HepG2 (cell line): ENCODE data around the gene CDH13. TPM values are rescaled to one million over a fixed set of nuclear protein-coding genes. Genes with fewer than 3 reads are reported as not detected.

Experiments used
- ATAC-seq: fragments of 200-7000 bp; cut with Tn5 transposase; 3 replicates; pipeline ENCODE4 v1.9.1; 2020; ENCODE audit warnings: mild to moderate bottlenecking, moderate library complexity
- BruUV-seq: library from RNA; stranded (reverse); fragments of 400-500 nt; replicated peaks from 2 replicates; lab custom pipeline; 2021; lab: Mats Ljungman, UMichigan
- CTCF ChIA-PET: fragments of 300-600 bp; formaldehyde crosslinking; extraction: SDS; loops from one replicate; lab custom pipeline; 2021; ENCODE audit warnings: low total read pairs, inconsistent platforms, low intra/inter-chr PET ratio; lab: Yijun Ruan, JAX
- POLR2A ChIA-PET: fragments of 350-600 bp; sonication (Branson Sonifier 250); formaldehyde crosslinking; loops from one replicate; lab custom pipeline; 2020; ENCODE audit warnings: antibody characterized with exemption, inconsistent platforms; lab: Yijun Ruan, JAX
- DNase-seq: peaks from one replicate; pipeline ENCODE4 v3.0.0-alpha.2; 2015; ENCODE audit warnings: low spot score
- FAIRE-seq: peaks from 3 replicates; lab custom pipeline; 2011; peaks lifted over from hg19 to GRCh38; lab: Jason Lieb, UNC
- H2AFZ ChIP-seq: one replicate; pipeline ENCODE4 v1.6.1; 2011; ENCODE audit warnings: low read length, inconsistent platforms
- H3K27ac ChIP-seq: fragments of 300-600 bp; 3 replicates; pipeline ENCODE4 v1.8.0; 2011; ENCODE audit warnings: mixed run types, mild to moderate bottlenecking, mixed read lengths, low read length, inconsistent platforms; ENCODE audit not compliant: insufficient read depth; ENCODE audit errors: extremely low read length
- H3K27me3 ChIP-seq, 2 experiments: fragments of 200-600 bp in 1 of 2; 2 replicates in 1 of 2; 3 replicates in 1 of 2; pipeline versions ENCODE4 v1.6.0 to v1.8.0; 2011; ENCODE audit warnings: low read length in 2 of 2, mild to moderate bottlenecking in 2 of 2, moderate library complexity in 2 of 2, inconsistent platforms in 1 of 2; ENCODE audit not compliant: insufficient read depth in 2 of 2, control insufficient read depth in 1 of 2
- H3K36me3 ChIP-seq, 2 experiments: fragments of 200-600 bp in 1 of 2; replicated peaks in 1 of 2; 2 replicates in 1 of 2; 3 replicates in 1 of 2; pipeline versions ENCODE4 v1.5.1 to v1.8.0; 2011; ENCODE audit warnings: low read length in 2 of 2, inconsistent platforms in 1 of 2; ENCODE audit not compliant: insufficient read depth in 2 of 2, control insufficient read depth in 1 of 2
- H3K4me1 ChIP-seq: 2 replicates; pipeline ENCODE4 v1.5.1; 2012; ENCODE audit warnings: low read length, inconsistent platforms; ENCODE audit not compliant: insufficient read depth
- H3K4me2 ChIP-seq: 2 replicates; pipeline ENCODE4 v1.6.0; 2011; ENCODE audit warnings: low read depth, low read length, inconsistent platforms
- H3K4me3 ChIP-seq, 3 experiments: fragments of 200-600 bp in 1 of 3; sonication (generic), shearing (Covaris generic) in 1 of 3; replicated peaks in 1 of 3; 2 replicates each; pipeline ENCODE4 v1.5.1; 2011 to 2016; ENCODE audit warnings: low read length in 3 of 3, inconsistent platforms in 2 of 3, low read depth in 2 of 3, mild to moderate bottlenecking in 2 of 3, control low read depth in 1 of 3, mixed read lengths in 1 of 3; ENCODE audit not compliant: insufficient read depth in 1 of 3
- H3K79me2 ChIP-seq: one replicate; pipeline ENCODE4 v1.6.1; 2011; ENCODE audit warnings: low read length, inconsistent platforms; ENCODE audit not compliant: insufficient read depth
- H3K9ac ChIP-seq: 2 replicates; pipeline ENCODE4 v1.6.0; 2011; ENCODE audit warnings: mild to moderate bottlenecking, low read depth, low read length, inconsistent platforms; ENCODE audit not compliant: insufficient read depth
- H3K9me3 ChIP-seq: 2 replicates; pipeline ENCODE4 v1.5.1; 2012; ENCODE audit warnings: mild to moderate bottlenecking, low read length
- H4K20me1 ChIP-seq: 2 replicates; pipeline ENCODE4 v1.6.0; 2011; ENCODE audit warnings: inconsistent platforms, mild to moderate bottlenecking, low read length, moderate library complexity; ENCODE audit not compliant: insufficient read depth
- BORCS8-MEF2B ChIP-seq: sonication (generic); formaldehyde crosslinking; IDR thresholded peaks from 2 replicates; pipeline ENCODE4 v1.8.0; 2022; ENCODE audit warnings: mild to moderate bottlenecking, missing genetic modification reagents
- CC2D1A ChIP-seq: sonication (generic); formaldehyde crosslinking; IDR thresholded peaks from 2 replicates; pipeline ENCODE4 v1.8.1; 2023; ENCODE audit warnings: mild to moderate bottlenecking, missing genetic modification reagents
- HNRNPH1 ChIP-seq: fragments of 200-400 bp; formaldehyde crosslinking; optimal IDR thresholded peaks from 2 replicates; pipeline ENCODE3; 2017; ENCODE audit warnings: mild to moderate bottlenecking, low read depth, low read length
- NR2C2 ChIP-seq: sonication (generic); formaldehyde crosslinking; IDR thresholded peaks from 2 replicates; pipeline ENCODE4 v1.4.0; 2020; ENCODE audit warnings: missing genetic modification reagents, mild to moderate bottlenecking, moderate library complexity, borderline replicate concordance
- RARG ChIP-seq: sonication (generic); formaldehyde crosslinking; IDR thresholded peaks from 2 replicates; pipeline ENCODE4 v1.4.0; 2020; ENCODE audit warnings: low read depth, mild to moderate bottlenecking, missing genetic modification reagents
- STAT5B ChIP-seq: sonication (generic); formaldehyde crosslinking; IDR thresholded peaks from 2 replicates; pipeline ENCODE4 v1.4.0; 2020; ENCODE audit warnings: missing genetic modification reagents
- THYN1 ChIP-seq: sonication (generic); formaldehyde crosslinking; IDR thresholded peaks from 2 replicates; pipeline ENCODE4 v1.8.1; 2023; ENCODE audit warnings: low read depth, mild to moderate bottlenecking, moderate library complexity, missing genetic modification reagents, borderline replicate concordance
- ZNF451 ChIP-seq: sonication (generic); formaldehyde crosslinking; IDR thresholded peaks from 2 replicates; pipeline ENCODE4 v1.5.0; 2020; ENCODE audit warnings: mild to moderate bottlenecking, missing genetic modification reagents
- ZNF496 ChIP-seq: sonication (generic); formaldehyde crosslinking; IDR thresholded peaks from 2 replicates; pipeline ENCODE4 v1.8.1; 2023; ENCODE audit warnings: mild to moderate bottlenecking, moderate library complexity, missing genetic modification reagents; ENCODE audit not compliant: insufficient replicate concordance
- ZNF546 ChIP-seq: sonication (generic); formaldehyde crosslinking; conservative IDR thresholded peaks from 2 replicates; pipeline ENCODE4 v1.8.1; 2023; ENCODE audit warnings: mild to moderate bottlenecking, missing genetic modification reagents
- ZNF562 ChIP-seq: sonication (generic); formaldehyde crosslinking; IDR thresholded peaks from 2 replicates; pipeline ENCODE4 v1.8.0; 2022; ENCODE audit warnings: missing genetic modification reagents, borderline replicate concordance
- ZNF674 ChIP-seq: sonication (generic); formaldehyde crosslinking; IDR thresholded peaks from 2 replicates; pipeline ENCODE4 v1.5.0; 2020; ENCODE audit warnings: low read depth, mild to moderate bottlenecking, missing genetic modification reagents
- ZNF790 ChIP-seq: sonication (generic); formaldehyde crosslinking; IDR thresholded peaks from 2 replicates; pipeline ENCODE4 v1.8.0; 2022; ENCODE audit warnings: missing genetic modification reagents, mild to moderate bottlenecking, borderline replicate concordance
- WGBS: methylation state at CpG from one replicate; pipeline ENCODE4 v1.1.6; 2017; ENCODE audit warnings: low lambda C conversion rate; 5-methylcytosine and 5-hydroxymethylcytosine counted together
- in situ Hi-C: cut with HindIII; loops from 2 replicates; pipeline ENCODE4 v1.10.0; 2017; ENCODE audit warnings: low pct_unique_long_range_greater_than_20kb; ENCODE audit not compliant: extremely low pct_ligation_motif_present
- intact Hi-C: fragments of 100-400 bp; cut with micrococcal nuclease; formaldehyde crosslinking; loops from one replicate; pipeline ENCODE4 v1.10.0; 2022; ENCODE audit not compliant: unreplicated experiment
- polyA plus RNA-seq, 8 experiments: library from polyadenylated mRNA; depleted of rRNA in 3 of 8; stranded (reverse) in 7 of 8; unstranded in 1 of 8; fragments of >200 nt; fragmentation: Illumina TruSeq in 4 of 8; extraction: Trizol in 4 of 8; gene quantifications; 2 replicates each; pipeline versions ENCODE4 v1.2.1 to v1.2.3, GENCODE V29; 2011 to 2016; ENCODE audit warnings: low read depth in 4 of 8, missing spikeins in 1 of 8, mixed read lengths in 1 of 8; ENCODE audit not compliant: insufficient read depth in 1 of 8
- total RNA-seq, 5 experiments: library from RNA; depleted of rRNA; stranded (reverse); fragments of >200 nt; fragmentation: Illumina TruSeq; extraction: Trizol; gene quantifications; 2 replicates each; pipeline ENCODE4 v1.2.3, GENCODE V29; 2016; ENCODE audit warnings: low read depth in 1 of 5
- TF ChIP-seq, protein P1 (sequence below): sonication (generic); formaldehyde crosslinking; IDR thresholded peaks from 2 replicates; pipeline ENCODE4 v1.4.0; 2020; ENCODE audit warnings: missing genetic modification reagents, borderline replicate concordance

Gene CDH13
- total and polyA plus RNA-seq, 2 of the 13 experiments (the other 11 are each of a cell fraction or from before 2014, with no cell fraction given) = not detected

- H3K27me3 ChIP-seq = peaks cover 0 to 15% of the 10 kb centered on the region in 2 experiments; a peak in 1 of 5 replicates
- no peaks in the 10 kb centered on the region for H3K4me1 ChIP-seq
- no peaks in the 10 kb centered on the region for H3K36me3 ChIP-seq
- no peak overlapping the region for H2AFZ ChIP-seq
- ChIA-PET POLR2A (no interaction called here), CTCF (no interaction called here)
- ATAC-seq = no peak
- H4K20me1 ChIP-seq = no peaks in the 10 kb centered on the region
- H3K27ac ChIP-seq = no peak overlapping the region
- intact Hi-C loops (no loop called here), in situ Hi-C loops (no loop called here)
- BruUV-seq = no TSS peak
- no peak overlapping the region for H3K9ac ChIP-seq
- 3% methylated on average over 8 of the region's 8 CpGs for WGBS
- no peak for DNase-seq
- H3K4me2 ChIP-seq = no peak overlapping the region
- no peak for FAIRE-seq
- TF ChIP-seq ZNF546 (CRISPR knock-in tag) = no peak
- TF ChIP-seq BORCS8-MEF2B (CRISPR knock-in tag) = no peak
- no peak for TF ChIP-seq ZNF451
- TF ChIP-seq ZNF790 (CRISPR knock-in tag) = no peak
- no peak for TF ChIP-seq NR2C2 (CRISPR knock-in tag)
- no peak for TF ChIP-seq ZNF562 (CRISPR knock-in tag)
- no peak for TF ChIP-seq HNRNPH1
- TF ChIP-seq ZNF496 (CRISPR knock-in tag) = no peak
- no peak for TF ChIP-seq RARG (CRISPR knock-in tag)
- no peak for TF ChIP-seq ZNF674 (CRISPR knock-in tag)
- no peak for TF ChIP-seq THYN1 (CRISPR knock-in tag)
- TF ChIP-seq, protein P1, sequence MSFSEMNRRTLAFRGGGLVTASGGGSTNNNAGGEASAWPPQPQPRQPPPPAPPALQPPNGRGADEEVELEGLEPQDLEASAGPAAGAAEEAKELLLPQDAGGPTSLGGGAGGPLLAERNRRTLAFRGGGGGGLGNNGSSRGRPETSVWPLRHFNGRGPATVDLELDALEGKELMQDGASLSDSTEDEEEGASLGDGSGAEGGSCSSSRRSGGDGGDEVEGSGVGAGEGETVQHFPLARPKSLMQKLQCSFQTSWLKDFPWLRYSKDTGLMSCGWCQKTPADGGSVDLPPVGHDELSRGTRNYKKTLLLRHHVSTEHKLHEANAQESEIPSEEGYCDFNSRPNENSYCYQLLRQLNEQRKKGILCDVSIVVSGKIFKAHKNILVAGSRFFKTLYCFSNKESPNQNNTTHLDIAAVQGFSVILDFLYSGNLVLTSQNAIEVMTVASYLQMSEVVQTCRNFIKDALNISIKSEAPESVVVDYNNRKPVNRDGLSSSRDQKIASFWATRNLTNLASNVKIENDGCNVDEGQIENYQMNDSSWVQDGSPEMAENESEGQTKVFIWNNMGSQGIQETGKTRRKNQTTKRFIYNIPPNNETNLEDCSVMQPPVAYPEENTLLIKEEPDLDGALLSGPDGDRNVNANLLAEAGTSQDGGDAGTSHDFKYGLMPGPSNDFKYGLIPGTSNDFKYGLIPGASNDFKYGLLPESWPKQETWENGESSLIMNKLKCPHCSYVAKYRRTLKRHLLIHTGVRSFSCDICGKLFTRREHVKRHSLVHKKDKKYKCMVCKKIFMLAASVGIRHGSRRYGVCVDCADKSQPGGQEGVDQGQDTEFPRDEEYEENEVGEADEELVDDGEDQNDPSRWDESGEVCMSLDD (CRISPR knock-in tag) = no peak
- no peak for TF ChIP-seq CC2D1A
- TF ChIP-seq STAT5B (CRISPR knock-in tag) = no peak
- no peaks in the 10 kb centered on the region for H3K79me2 ChIP-seq
- no peaks in the 10 kb centered on the region for H3K9me3 ChIP-seq
- no peak overlapping the region for H3K4me3 ChIP-seq
These were observed 622.1 kb downstream of the CDH13 start for GRCh38 chr16:83248735-83249463.
